Suppressor macrophage treated with lipopolysaccharide for 1 hour (primary cell): Measurements from ENCODE around the gene SMAD3.

Experiments
- DNase-seq, 3 donors: peaks; one replicate each; pipeline ENCODE4 v3.0.0-alpha.2; 2020 to 2022

SMAD3 gene

GRCh38 chr15:67082007-67082536 is 16.7 kb downstream of the SMAD3 start:
- DNase-seq, result no peak

GRCh38 chr15:67083135-67083762 is 17.8 kb downstream of the SMAD3 start:
- peak; percentile 51 to 70 (median 68) for DNase-seq

GRCh38 chr15:67084561-67084960 is 19.2 kb downstream of the SMAD3 start:
- no peak for DNase-seq

GRCh38 chr15:67085237-67085817 is 19.9 kb downstream of the SMAD3 start:
- DNase-seq, result peak; percentile 45 to 48 (median 45)

GRCh38 chr15:67085818-67086636 is 20.6 kb downstream of the SMAD3 start:
- DNase-seq, result peak; percentile 82 to 90 (median 89)

GRCh38 chr15:67086637-67086914 is 21.2 kb downstream of the SMAD3 start:
- no peak for DNase-seq

- DNase-seq, result no peak
These were observed 22.2 kb downstream of the SMAD3 start for GRCh38 chr15:67087507-67088172.

GRCh38 chr15:67089217-67090193 is 24.1 kb downstream of the SMAD3 start:
- DNase-seq, result peak in 1 of 3 donors; percentile 28

GRCh38 chr15:67090297-67091070 is 25.1 kb downstream of the SMAD3 start:
- DNase-seq, result no peak

- DNase-seq, result peak; percentile 89 to 95 (median 92)
These were observed 25.9 kb downstream of the SMAD3 start for GRCh38 chr15:67091071-67091979.

GRCh38 chr15:67091980-67092677 is 26.7 kb downstream of the SMAD3 start:
- no peak for DNase-seq

GRCh38 chr15:67092752-67093503 is 27.5 kb downstream of the SMAD3 start:
- DNase-seq, result peak in 1 of 3 donors; percentile 39

- peak; percentile 80 to 83 (median 82) for DNase-seq
These were observed 28.1 kb downstream of the SMAD3 start for GRCh38 chr15:67093504-67093862.

- DNase-seq, result no peak
These were observed 28.8 kb downstream of the SMAD3 start for GRCh38 chr15:67094001-67094826.

- DNase-seq, result no peak
These were observed 30.5 kb downstream of the SMAD3 start for GRCh38 chr15:67095912-67096311.

GRCh38 chr15:67096546-67097294 is 31.3 kb downstream of the SMAD3 start:
- no peak for DNase-seq

GRCh38 chr15:67097424-67097823 is 32.0 kb downstream of the SMAD3 start:
- no peak for DNase-seq
